Erythroblast (primary cell): ENCODE data around the gene TMEM204.

Experiments used
- GATA1 ChIP-seq: IDR thresholded peaks from 2 replicates; pipeline ENCODE4 v1.6.1; 2011; ENCODE audit warnings: low read depth, mild to moderate bottlenecking, control low read depth, low read length, moderate library complexity
- POLR2A ChIP-seq: IDR thresholded peaks from 2 replicates; pipeline ENCODE4 v1.6.1; 2011; ENCODE audit warnings: mild to moderate bottlenecking, low read length

DNA sequence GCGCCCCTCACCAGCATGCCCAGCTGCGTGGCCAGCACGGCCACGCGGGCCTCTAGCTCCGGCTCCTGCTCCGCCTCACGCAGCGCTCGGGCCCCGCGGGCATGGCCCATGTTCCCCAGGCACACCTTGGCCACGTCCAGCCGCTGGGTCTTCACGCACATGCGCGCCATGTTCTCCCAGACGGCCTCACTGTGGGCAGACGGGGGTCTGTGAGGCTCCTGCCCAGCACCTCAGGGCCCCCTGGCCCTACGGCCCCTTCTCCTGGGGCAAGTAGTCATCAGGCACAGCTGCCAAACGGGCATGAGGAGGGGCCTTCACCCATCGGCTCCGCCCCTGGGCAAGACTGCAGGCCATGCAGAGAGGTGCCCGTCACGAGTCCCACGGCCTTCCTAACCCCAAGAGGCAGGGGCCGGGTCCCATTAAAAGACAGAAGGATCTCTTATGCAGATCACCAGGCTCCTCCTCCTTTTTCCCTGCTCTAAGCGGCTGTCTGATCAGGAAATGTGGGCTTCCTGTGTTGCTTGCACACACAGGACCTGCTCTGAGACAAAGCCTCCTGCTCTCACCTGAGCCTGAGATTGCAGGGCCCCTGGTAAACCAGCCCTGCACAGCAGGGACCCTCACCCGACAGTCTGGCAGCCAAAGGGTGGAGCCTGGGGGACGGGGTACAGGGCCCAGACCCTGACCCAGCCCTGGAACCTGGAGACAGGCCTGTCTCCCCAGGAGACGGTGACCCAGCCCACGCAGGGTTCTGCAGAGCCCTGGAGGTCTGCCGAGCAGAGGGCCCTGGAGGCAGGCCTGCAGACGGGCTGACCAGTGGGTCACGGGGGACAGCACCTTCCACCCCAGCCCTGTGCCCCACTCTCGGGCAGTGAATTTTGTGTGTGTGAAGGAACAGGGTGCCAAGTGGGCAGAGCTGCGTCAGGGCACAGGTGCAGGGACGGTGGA, 6.6 kb upstream of the TMEM204 start:
- TF ChIP-seq POLR2A (no peak), GATA1 (no peak)
